NCI-H2196 treated with DMSO at 0.1 percent for 48 hours (cell line): ENCODE results near the gene KAZN.

ENCODE experiments used
- DNase-seq: peaks from one replicate; lab custom pipeline; 2025; ENCODE audit not compliant: unreplicated experiment; lab: John Stamatoyannopoulos, UW

The KAZN gene

DNA sequence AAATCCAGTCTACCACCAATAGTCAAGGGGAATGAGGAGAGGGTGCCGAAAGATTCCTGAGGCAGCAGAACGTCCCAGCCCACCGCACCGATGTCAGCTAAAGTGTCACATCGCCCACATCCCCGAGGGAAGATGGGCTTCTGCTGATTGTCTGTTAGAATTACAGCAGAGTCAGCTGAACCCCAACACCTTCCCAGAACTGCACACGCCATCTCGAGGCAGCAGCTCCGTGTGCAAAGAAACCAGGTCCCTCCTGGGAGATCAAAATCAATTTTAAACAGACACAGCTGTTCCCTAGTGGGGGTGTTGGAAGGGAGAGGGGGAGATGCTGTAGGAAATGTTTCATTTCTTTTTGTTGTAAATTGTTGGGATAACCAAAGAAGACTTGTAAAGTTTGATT lies 12.8 kb upstream of the KAZN start:
- no peak for DNase-seq

- DNase-seq, result no peak
These were observed 7.9 kb upstream of the KAZN start for GRCh38 chr1:14590411-14591180.

DNA sequence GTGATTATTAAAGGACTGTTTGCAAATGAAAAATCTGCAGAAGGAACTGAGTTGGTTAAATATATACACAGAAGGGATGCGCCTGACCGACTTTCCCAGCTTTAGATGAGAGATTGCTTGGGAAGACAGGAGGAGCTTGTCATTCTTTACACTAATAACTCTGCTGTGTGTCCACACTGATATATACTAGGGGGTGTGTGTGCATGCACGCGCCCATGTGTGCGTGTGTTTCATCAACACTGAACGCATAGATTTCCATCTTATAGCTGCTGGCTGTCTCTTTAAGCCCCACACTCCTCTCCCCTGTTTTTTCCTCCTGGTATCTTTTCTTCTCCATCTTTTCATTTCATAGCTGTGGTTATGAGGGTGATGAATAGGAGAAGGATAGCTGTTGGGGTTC lies 6.9 kb upstream of the KAZN start:
- DNase-seq, result no peak

- DNase-seq, result no peak
These were observed 6.4 kb upstream of the KAZN start for GRCh38 chr1:14592004-14592631.

DNA sequence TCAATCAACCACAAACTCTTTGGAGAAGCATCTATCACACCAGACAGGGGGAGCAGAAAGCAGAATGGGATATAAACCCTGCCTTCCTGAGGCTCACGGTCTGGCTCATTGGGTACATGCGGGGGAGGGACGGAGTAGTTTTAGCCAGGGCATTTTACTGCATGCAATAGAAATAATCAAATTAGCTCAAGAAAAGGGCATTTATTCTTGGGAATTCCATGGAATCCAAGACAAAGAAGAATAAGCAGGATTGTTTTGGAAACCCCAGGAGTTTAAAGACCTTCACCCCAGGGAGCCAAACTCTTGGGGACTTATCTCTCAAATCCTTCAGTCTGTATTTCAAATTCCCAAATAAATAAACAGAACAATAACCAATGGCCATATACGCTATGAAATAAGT lies 5.2 kb upstream of the KAZN start:
- no peak for DNase-seq

DNA sequence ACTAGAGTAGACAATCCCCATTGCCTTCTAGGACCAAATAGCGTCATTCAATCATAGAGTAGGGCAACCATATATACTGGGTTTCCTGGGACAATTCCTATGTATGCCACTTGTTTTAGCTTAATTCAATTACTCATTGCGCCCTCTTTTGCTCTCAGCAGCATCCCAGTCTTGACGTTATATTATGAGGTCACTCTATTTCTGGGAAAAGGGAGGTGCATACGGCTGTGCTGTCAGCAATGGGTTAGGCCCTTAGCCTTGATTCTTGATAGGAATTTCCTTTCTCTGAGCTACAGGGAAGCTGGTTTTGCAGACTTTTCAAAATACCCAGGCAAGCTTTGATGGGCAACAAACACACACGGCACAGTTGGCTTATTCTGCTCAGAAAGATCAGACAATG lies 4.4 kb upstream of the KAZN start:
- DNase-seq, result no peak

GRCh38 chr1:14596591-14596990 lies 1.9 kb upstream of the KAZN start:
- DNase-seq, result no peak

DNA sequence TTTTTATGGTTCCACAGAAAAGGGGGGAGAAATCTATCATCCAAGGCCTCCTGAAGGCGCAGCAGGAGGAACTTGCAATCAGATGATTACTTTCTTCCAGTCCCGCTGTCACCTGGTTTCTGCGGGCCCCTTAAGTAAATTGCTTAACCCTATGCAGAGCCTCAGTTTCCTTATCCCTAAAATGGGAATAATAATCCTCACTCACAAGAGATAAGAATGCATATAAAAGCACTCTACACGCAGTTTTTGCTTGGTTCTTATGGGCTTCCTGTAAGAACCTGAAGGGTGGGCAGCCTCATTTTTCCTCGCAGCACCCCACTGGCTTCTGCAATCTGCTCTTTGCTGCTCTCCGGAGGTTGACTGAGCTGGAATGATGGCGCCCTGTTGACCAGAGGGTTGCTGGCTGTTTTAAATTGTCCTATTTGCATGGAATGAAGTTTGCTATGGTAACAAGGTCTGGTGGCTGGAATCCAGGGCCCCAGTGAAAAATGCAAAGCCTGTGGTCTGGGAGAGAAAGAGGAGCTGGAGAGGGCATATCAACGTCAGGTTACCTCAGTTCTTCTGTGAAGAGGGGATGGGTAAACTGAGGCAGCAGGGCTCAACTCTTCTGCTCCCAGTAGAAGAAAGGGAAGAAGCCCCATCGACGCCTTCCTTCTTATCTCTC lies 1.0 kb upstream of the KAZN start:
- DNase-seq, result peak; percentile 29

GRCh38 chr1:14598007-14598497 lies 433 bp upstream of the KAZN start:
- DNase-seq, result no peak

- DNase-seq, result no peak
These were observed 802 bp downstream of the KAZN start for GRCh38 chr1:14599183-14599791.

- DNase-seq, result no peak
These were observed 1.3 kb downstream of the KAZN start for GRCh38 chr1:14599800-14600199.

GRCh38 chr1:14600405-14601112 lies 2.1 kb downstream of the KAZN start:
- no peak for DNase-seq

DNA sequence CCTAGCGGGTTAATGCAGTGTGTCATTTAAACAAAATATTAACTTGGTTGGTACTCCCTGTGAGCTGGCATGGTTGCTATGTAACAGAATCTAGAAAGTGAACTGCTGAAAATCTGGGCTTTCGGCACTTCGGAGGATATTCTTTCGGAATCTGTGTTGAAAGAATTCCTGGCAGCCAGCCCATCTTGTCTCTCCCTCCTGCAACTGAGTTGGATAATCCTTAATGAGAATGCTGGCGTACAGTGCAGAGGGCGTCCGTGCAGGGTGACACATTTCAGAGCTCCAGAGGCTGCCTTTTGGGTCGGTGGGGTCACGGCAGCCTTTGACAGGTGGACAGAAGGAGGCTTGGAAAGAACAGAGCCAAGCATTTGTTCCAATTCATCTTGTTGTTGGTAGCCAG lies 3.7 kb downstream of the KAZN start:
- no peak for DNase-seq

- DNase-seq, result no peak
These were observed 5.2 kb downstream of the KAZN start for GRCh38 chr1:14603645-14604044.

DNA sequence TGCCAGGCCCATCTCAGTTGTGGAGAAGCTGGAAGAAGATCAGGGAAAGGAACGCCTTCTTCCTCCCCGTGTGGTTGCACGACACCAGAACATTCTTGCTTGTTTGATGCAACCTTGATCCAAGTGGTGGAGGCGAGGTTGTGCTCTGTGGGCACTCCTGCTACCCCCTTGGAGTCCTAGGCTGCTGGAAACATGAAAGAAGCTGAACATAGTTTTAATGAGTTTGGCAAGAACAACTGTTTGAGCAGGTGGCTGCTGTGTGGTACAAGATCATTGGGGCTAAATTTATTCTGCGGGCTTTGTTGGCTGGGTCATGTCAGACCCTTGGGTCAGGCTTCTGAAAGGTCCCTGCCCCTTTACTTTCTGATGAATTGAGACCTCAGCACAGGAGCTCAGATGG lies 5.9 kb downstream of the KAZN start:
- DNase-seq, result no peak

- no peak for DNase-seq
These were observed 7.5 kb downstream of the KAZN start for GRCh38 chr1:14605945-14606344.

GRCh38 chr1:14606632-14607031 lies 8.1 kb downstream of the KAZN start:
- DNase-seq, result no peak

DNA sequence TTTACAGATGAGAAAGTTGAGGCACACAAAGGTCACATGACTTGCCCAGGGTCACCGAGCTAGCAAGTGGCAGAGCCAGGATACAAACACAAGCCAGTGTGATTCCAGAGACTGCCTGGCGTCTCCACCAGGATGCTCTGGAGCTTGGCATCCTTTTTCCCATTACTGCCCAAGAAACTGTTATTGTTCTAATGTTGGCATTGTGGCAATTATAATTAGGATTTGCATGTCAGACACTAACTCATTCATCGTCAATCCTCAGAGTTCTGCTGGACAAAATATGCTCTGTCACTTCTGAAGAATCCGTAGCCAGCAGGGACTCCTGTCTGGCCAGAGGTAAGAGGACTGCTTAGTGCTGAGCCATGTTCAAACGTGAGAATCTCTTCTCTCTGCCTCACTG lies 8.8 kb downstream of the KAZN start:
- no peak for DNase-seq

DNA sequence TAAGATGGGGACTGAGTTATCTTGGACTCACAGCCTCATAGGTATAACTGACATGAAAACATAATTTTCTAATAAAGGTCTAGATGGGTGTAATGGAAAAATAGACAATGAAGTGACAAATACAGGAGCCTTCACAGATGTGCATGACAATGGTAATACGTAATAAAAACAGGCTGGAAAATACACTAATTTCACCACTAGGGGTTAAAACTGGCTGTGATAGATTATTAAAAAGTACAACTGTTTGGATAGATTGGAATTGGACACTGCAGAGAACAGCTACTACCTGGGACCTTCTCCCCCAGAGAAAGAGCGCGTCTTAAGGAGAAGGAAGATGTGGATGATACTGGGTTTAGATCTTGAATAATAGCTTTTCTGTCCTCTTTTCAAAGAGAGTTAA lies 9.8 kb downstream of the KAZN start:
- no peak for DNase-seq

DNA sequence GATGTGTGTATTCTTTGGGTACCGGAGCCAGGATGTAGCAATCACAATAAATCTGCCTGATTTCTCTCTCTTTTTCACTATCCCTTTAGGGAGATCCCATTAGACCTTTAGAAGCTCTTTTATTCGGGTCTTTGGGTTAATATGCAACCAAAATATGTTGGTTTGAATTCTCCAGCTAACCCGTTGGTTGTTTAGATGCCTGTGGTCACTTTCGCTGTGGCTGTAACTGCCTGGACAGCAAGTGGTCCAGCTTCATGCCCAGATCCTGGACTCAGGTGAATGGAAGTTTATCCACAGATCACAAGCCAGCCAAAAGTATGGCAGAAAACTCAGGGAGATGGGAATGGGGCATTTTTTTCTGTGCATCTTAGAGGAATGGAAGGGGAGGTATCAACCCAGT lies 12.3 kb downstream of the KAZN start:
- no peak for DNase-seq

DNA sequence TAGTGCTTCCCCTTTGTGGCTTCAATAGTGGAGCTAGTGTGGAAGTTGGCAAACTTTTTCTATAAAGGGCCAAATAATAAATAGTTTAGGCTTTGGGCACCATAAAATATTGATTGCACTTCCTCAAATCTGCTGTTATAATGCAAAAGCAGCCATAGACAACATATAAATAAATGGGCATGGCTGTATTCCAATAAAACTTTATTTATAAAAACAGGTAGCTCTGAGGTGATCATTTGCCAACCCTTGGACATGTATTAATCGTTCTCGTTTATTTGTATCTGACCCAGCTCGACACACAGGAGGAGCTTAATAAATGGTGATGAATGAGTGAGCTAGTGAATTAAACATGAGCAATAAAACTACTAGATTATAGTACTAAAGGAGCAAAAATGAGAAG lies 13.3 kb downstream of the KAZN start:
- DNase-seq, result no peak
